A172 (cell line): ENCODE data around the gene CDH16. TPM values are rescaled to one million over a fixed set of nuclear protein-coding genes. Genes with fewer than 3 reads are reported as not detected.

Source experiments
- DNase-seq: peaks from one replicate; pipeline ENCODE4 v3.0.0-alpha.2; 2015; ENCODE audit warnings: low spot score
- total RNA-seq: library from RNA; depleted of rRNA; stranded (reverse); fragments of >200 nt; shearing (Covaris generic); gene quantifications from 2 replicates; pipeline ENCODE4 v1.2.3, GENCODE V29; 2014

CDH16 gene
- total RNA-seq, 1 experiment from 2014 or later = not detected

GRCh38 chr16:66895999-66896398 lies 22.7 kb downstream of the CDH16 start:
- DNase-seq = no peak

GRCh38 chr16:66895689-66895979 lies 23.1 kb downstream of the CDH16 start:
- DNase-seq = no peak

- peak; percentile 70 for DNase-seq
Measured at GRCh38 chr16:66894948-66895688, 23.6 kb downstream of the CDH16 start.

DNA sequence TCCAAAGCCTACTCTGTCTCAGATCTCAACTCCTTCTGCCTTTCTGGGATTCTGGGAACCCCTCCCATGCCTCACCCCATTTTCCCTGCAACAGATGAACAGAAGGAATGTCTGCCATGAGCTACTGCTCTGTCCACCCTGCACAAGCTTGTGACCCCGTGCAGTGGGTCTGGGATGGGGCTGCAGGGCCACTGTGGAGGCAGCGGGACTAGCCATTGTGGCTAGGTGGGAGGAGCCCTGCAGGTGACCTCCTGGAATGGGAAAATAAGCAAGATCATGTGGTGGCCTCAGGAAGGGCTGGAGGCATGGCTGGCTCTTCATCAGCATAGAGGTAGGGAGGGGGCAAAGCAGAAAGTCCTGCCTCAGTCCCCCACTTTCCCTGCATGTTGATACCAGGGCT lies 24.6 kb downstream of the CDH16 start:
- no peak for DNase-seq

DNA sequence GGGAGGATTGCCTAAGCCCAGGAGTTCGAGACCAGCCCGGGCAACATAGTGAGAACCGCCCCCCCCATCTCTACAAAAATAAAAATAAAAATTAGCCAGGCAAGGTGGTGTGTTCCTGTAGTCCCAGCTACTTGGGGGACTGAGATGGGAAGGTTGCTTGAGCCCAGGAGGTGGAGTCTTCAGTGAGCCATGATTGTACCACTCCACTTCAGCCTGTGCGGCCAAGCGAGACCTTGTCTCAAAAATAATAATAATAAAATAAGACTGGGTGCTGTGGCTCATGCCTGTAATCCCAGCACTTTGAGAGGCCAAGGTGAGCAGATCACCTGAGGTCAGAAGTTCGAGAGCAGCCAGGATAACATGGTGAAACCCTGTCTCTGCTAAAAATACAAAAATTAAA lies 26.9 kb downstream of the CDH16 start:
- DNase-seq = no peak

DNA sequence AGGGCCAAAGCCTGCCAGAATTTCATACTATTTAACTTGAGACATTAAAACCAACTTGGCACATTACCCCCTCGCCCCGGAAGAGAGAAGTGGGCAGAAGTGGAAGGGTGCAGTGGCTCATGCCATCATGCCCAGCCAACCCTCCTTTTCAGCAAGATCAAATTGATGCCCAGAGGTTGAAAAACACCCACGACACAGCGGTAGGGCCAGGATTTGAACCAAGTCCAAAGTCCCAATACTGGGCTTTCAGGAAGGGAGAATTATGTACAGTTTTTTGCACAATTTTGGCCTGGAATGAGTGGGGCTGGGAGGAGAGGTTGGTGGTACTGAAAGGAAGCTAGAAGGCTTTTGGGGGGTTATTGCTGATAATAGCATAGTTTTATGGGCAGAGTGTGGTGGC lies 27.3 kb downstream of the CDH16 start:
- no peak for DNase-seq

DNA sequence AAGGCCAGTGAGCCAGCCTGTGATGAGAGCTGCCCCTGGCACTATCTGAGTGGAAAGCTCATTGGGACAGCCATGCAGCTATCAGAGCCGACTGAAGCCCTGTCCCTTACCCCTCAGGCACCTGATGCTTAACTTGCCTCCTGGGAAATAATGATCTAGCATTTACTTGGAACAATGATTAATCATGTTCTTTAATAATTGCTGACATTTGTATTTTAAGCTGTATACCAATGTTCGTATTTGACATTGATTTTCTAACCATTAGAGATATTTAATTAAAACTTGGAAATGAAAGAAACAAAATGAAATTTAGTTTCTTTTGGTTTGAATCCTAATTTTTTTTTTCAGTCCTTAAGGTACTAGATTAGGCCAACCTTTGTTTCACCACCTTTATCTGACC lies 27.9 kb downstream of the CDH16 start:
- no peak for DNase-seq

DNA sequence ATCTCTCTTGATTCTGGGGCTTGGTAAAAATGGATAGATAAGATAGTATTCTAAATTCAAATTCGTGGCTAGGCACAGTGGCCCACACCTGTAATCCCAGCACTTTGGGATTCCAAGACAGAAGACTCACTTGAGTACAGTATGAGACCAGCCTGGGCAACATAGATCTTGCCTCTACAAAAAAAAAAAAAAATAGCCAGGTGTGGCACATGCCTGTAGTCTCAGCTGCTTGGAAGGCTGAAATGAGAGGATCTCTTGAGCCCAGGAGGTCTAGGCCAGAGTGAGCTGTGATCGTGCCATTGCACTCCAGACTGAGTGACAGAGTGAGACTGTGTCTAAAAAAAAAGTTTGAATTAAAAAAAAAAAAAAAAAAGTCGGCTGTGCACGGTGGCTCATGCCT lies 29.1 kb downstream of the CDH16 start:
- no peak for DNase-seq

GRCh38 chr16:66888647-66889615 lies 29.8 kb downstream of the CDH16 start:
- DNase-seq = no peak

- DNase-seq = no peak
Measured at GRCh38 chr16:66886914-66887313, 31.8 kb downstream of the CDH16 start.

GRCh38 chr16:66886321-66886720 lies 32.4 kb downstream of the CDH16 start:
- no peak for DNase-seq

DNA sequence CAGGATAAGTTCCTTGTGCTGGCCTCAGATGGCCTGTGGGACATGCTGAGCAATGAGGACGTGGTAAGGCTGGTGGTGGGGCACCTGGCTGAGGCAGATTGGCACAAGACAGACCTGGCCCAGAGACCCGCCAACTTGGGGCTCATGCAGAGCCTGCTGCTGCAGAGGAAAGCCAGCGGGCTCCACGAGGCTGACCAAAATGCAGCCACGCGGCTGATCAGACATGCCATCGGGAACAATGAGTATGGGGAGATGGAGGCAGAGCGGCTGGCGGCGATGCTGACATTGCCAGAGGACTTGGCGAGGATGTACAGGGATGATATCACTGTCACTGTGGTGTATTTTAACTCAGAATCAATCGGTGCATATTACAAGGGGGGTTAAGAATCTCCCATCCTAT lies 33.2 kb downstream of the CDH16 start:
- DNase-seq = no peak

- no peak for DNase-seq
Measured at GRCh38 chr16:66882702-66883101, 36.0 kb downstream of the CDH16 start.

- no peak for DNase-seq
Measured at GRCh38 chr16:66881964-66882508, 36.6 kb downstream of the CDH16 start.

GRCh38 chr16:66881560-66881959 lies 37.1 kb downstream of the CDH16 start:
- no peak for DNase-seq

DNA sequence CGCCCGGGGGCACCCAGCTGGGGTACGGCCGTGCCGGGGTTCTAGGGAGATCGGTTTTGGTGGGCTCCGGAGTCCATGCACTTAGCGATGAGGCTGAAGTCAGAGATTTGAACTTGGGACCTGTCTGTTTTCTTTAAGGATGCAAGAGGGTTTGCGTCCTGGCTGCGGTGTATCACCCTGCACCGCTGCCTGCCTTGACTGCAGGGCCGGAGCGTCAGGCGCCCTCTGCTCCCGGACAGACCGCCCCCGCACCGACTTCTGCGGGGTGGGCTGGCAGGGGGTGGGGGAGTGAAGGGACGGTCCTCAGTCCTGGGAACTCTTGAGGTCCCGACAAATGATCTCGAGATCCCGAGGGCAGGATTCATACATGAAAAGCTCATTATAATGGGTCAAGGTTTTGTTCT lies 37.7 kb downstream of the CDH16 start:
- no peak for DNase-seq

DNA sequence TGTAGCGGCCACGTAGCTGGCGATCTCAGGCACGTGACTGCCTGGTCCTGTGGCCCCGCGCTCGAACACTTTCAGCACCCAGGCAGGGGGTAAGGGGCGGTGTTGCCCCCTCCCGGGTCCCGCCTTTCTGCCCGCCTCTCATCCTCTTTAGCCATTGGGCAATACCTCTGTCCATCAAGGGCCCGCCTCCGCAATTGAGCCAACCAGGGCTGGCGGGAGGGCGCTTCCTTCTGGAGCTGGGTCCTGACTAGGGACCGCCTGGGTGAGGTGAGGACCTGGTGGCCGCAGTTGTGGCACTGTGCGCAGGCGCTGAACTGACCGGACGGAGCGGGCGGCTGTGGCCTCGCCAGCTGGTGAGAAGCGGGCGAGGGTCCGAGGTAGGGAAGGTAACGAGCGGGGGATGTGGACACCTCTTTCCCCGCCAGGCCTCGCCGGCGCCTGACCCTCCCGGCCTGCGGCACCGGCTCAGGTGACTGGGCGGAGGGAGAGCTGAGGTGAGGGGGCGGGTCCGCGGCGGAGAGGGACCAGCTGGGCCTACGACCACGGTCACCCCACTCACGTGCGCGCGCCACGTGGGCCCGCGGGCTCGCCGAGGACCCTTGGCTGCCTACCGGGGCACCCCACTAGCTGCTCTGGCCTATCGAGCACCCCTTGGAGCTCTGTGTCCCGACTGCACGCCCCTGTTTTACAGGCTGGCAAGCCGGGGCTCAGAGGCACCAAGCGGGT lies 38.2 kb downstream of the CDH16 start, which contains the start of gene PDP2:
PDP2 (plus strand) TSS at position 228 of the 726 bp plus-strand sequence. CDS start 3,770 bp downstream, outside the sequence.
- peak; percentile 92 for DNase-seq

GRCh38 chr16:66878067-66878466 lies 40.6 kb downstream of the CDH16 start:
- DNase-seq = no peak

DNA sequence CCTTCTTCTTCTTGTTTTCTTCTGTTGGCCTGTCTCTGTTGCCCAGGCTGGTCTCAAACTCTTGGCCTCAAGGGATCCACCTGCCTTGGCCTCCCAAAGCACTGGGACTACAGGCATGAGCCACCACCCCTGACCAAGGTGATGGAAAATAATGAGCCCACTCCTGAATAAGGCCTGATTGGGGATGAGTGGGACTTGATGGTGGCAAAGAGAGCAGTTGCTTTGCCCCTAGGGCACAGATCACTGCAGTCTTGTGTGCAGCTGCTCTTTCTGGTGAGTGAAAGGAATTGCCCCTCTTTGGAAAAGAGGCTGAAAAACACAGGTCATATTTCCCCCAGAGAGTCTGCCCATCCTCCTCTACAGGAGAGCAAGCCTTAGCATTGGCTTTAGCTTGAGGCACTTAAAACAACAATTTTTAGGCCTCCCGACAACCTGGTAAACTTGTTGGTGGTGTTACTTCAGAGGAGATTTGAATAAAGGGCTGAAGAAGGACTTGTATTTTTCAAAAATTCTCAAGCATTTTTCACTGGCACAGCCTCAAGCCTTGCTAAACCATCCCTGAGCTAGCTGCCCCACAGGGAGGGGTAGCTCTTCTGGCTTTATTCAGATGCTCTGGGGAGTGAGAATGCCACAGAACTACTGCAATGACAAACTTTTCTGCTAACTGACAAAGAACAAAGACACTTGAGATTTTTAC lies 44.5 kb downstream of the CDH16 start:
- DNase-seq = no peak

- no peak for DNase-seq
Measured at GRCh38 chr16:66873685-66874055, 45.0 kb downstream of the CDH16 start.

- peak; percentile 95 for DNase-seq
Measured at GRCh38 chr16:66872943-66873684, 45.6 kb downstream of the CDH16 start.
